GM12878 (cell line): ENCODE measurements around the gene MORC4. TPM values are rescaled to one million over a fixed set of nuclear protein-coding genes. Genes with fewer than 3 reads are reported as not detected.

ENCODE experiments used
- ATAC-seq: fragments of 200-7000 bp; cut with Tn5 transposase; 3 replicates; pipeline ENCODE4 v1.9.1; 2020; ENCODE audit warnings: mild to moderate bottlenecking, moderate library complexity
- BruUV-seq: library from RNA; stranded (reverse); fragments of 400-500 nt; replicated peaks from 2 replicates; lab custom pipeline; 2021; lab: Mats Ljungman, UMichigan
- CTCF ChIA-PET: fragments of 300-600 bp; sonication (Branson Sonifier 250); formaldehyde crosslinking; extraction: SDS; loops from one replicate; lab custom pipeline; 2021; ENCODE audit warnings: inconsistent platforms; lab: Yijun Ruan, JAX
- POLR2A ChIA-PET: fragments of 350-600 bp; formaldehyde crosslinking; extraction: SDS; loops from one replicate; lab custom pipeline; 2021; ENCODE audit warnings: inconsistent platforms; lab: Charles Lee
- RAD21 ChIA-PET: fragments of 300-600 bp; sonication (Branson Sonifier 250); formaldehyde crosslinking; loops from one replicate; lab custom pipeline; 2023; ENCODE audit warnings: antibody characterized with exemption; ENCODE audit not compliant: unreplicated experiment; lab: Charles Lee
- SMC1A ChIA-PET: fragments of 300-600 bp; sonication (Branson Sonifier 250); formaldehyde crosslinking; loops from one replicate; lab custom pipeline; 2023; ENCODE audit not compliant: unreplicated experiment, uncharacterized antibody; lab: Charles Lee
- DNase-seq: peaks from one replicate; pipeline ENCODE4 v3.0.0-alpha.2; 2011; ENCODE audit warnings: low read depth, low spot score
- FAIRE-seq: peaks from 3 replicates; lab custom pipeline; 2011; peaks lifted over from hg19 to GRCh38; lab: Jason Lieb, UNC
- H2AFZ ChIP-seq: 2 replicates; pipeline ENCODE4 v1.6.0; 2011; ENCODE audit warnings: low read depth, low read length, control low read depth; ENCODE audit not compliant: control insufficient read depth
- H3K27ac ChIP-seq: 2 replicates; pipeline ENCODE4 v1.5.1; 2011; ENCODE audit warnings: control low read depth; ENCODE audit not compliant: control insufficient read depth, insufficient read depth
- H3K27me3 ChIP-seq, 2 experiments: replicated peaks in 1 of 2; 2 replicates each; pipeline versions ENCODE4 v1.6.0 to v1.6.1; 2011; ENCODE audit warnings: low read length in 1 of 2; ENCODE audit not compliant: control insufficient read depth in 2 of 2, insufficient read depth in 2 of 2
- H3K36me3 ChIP-seq, 2 experiments: 2 replicates each; pipeline ENCODE4 v1.5.1; 2011; ENCODE audit warnings: low read length in 1 of 2; ENCODE audit not compliant: control insufficient read depth in 2 of 2, insufficient read depth in 2 of 2
- H3K4me1 ChIP-seq: 2 replicates; pipeline ENCODE4 v1.6.1; 2011; ENCODE audit warnings: mild to moderate bottlenecking, low read length, moderate library complexity, mixed read lengths; ENCODE audit not compliant: control insufficient read depth, insufficient read depth
- H3K4me2 ChIP-seq: 2 replicates; pipeline ENCODE4 v1.6.0; 2011; ENCODE audit warnings: control low read depth; ENCODE audit not compliant: control insufficient read depth, insufficient read depth
- H3K4me3 ChIP-seq: fragments of 200-600 bp; sonication (generic); 2 replicates; pipeline ENCODE4 v1.5.1; 2016
- H3K79me2 ChIP-seq: 2 replicates; pipeline ENCODE4 v1.6.0; 2011; ENCODE audit warnings: low read length; ENCODE audit not compliant: control insufficient read depth, insufficient read depth
- H3K9ac ChIP-seq: 2 replicates; pipeline ENCODE4 v1.8.0; 2011; ENCODE audit warnings: low read length, control low read depth, mixed read lengths; ENCODE audit not compliant: control insufficient read depth, insufficient read depth
- H3K9me3 ChIP-seq: replicated peaks from 3 replicates; pipeline ENCODE4 v1.5.1; 2011; ENCODE audit warnings: mild to moderate bottlenecking, low read length; ENCODE audit not compliant: control insufficient read depth, insufficient read depth
- H4K20me1 ChIP-seq: 2 replicates; pipeline ENCODE4 v1.6.0; 2011; ENCODE audit not compliant: control insufficient read depth, insufficient read depth
- EED ChIP-seq: sonication (generic); IDR thresholded peaks from 2 replicates; pipeline ENCODE4 v1.6.1; 2016; ENCODE audit warnings: antibody characterized with exemption, low read depth
- HDAC2 ChIP-seq: fragments of 200-600 bp; sonication (generic); IDR thresholded peaks from 2 replicates; pipeline ENCODE4 v1.6.1; 2017
- HDAC6 ChIP-seq: fragments of 200-600 bp; sonication (generic); IDR thresholded peaks from one replicate; pipeline ENCODE4 v1.8.0; 2017; ENCODE audit warnings: antibody characterized with exemption; ENCODE audit not compliant: unreplicated experiment
- IKZF1 ChIP-seq: fragments of 450-650 bp; conservative IDR thresholded peaks from 2 replicates; pipeline ENCODE4 v1.6.1; 2017; ENCODE audit warnings: antibody characterized with exemption, mild to moderate bottlenecking
- RAD21 ChIP-seq: IDR thresholded peaks from 2 replicates; pipeline ENCODE4 v1.6.1; 2011; ENCODE audit warnings: mild to moderate bottlenecking, low read depth, low read length, moderate library complexity; ENCODE audit not compliant: insufficient read depth
- SREBF1 ChIP-seq: IDR thresholded peaks from 2 replicates; pipeline ENCODE4 v1.6.1; 2012; ENCODE audit warnings: mild to moderate bottlenecking, low read length
- SREBF2 ChIP-seq: IDR thresholded peaks from 2 replicates; pipeline ENCODE4 v1.6.1; 2012; ENCODE audit warnings: mild to moderate bottlenecking, low read length
- STAT3 ChIP-seq: IDR thresholded peaks from 2 replicates; pipeline ENCODE4 v1.6.1; 2011; ENCODE audit warnings: low read depth, low read length, improper control_type of control experiment
- TCF7 ChIP-seq: IDR thresholded peaks from 2 replicates; pipeline ENCODE4 v1.6.1; 2014; ENCODE audit warnings: antibody characterized with exemption, borderline replicate concordance
- ZNF384 ChIP-seq: IDR thresholded peaks from 2 replicates; pipeline ENCODE4 v1.6.1; 2012; ENCODE audit warnings: low read depth, mild to moderate bottlenecking, low read length, improper control_type of control experiment, borderline replicate concordance
- ZSCAN29 ChIP-seq: fragments of 450-650 bp; IDR thresholded peaks from 2 replicates; pipeline ENCODE4 v1.6.1; 2017; ENCODE audit warnings: mild to moderate bottlenecking, moderate library complexity
- WGBS: methylation state at CpG from one replicate; pipeline ENCODE4 v1.1.6; 2016; ENCODE audit warnings: low lambda C conversion rate; ENCODE audit not compliant: insufficient replicate concordance, insufficient coverage; ENCODE audit errors: missing lambda C conversion rate; 5-methylcytosine and 5-hydroxymethylcytosine counted together
- in situ Hi-C: fragments of 300-500 bp; cut with MboI; formaldehyde crosslinking; loops from 9 replicates; pipeline ENCODE4 v1.14.3; 2018; ENCODE audit warnings: mixed read lengths
- intact Hi-C: fragments of 100-400 bp; cut with micrococcal nuclease; formaldehyde crosslinking; loops from one replicate; pipeline ENCODE4 v1.14.2; 2022; ENCODE audit not compliant: unreplicated experiment
- polyA plus RNA-seq, 11 experiments: library from polyadenylated mRNA; depleted of rRNA in 4 of 11; unstranded in 6 of 11; stranded (reverse) in 5 of 11; fragments of >200 nt; fragmentation: Nextera tagmentation in 4 of 11; fragmentation: Illumina TruSeq in 1 of 11; extraction: Ambion mirVana in 4 of 11; extraction: Trizol in 1 of 11; gene quantifications; 1 replicate in 1 of 11; 2 replicates in 10 of 11; pipeline versions ENCODE4 v1.2.1 to v1.2.3, GENCODE V29; 2011 to 2016; ENCODE audit warnings: inconsistent platforms in 2 of 11, missing spikeins in 2 of 11, low read depth in 1 of 11
- total RNA-seq, 4 experiments: library from RNA; depleted of rRNA in 3 of 4; stranded (reverse); fragments of >200 nt in 3 of 4; fragmentation: Illumina TruSeq in 1 of 4; extraction: Trizol in 1 of 4; gene quantifications; 2 replicates each; pipeline versions ENCODE4 v1.2.1 to v1.2.3, GENCODE V29; 2013 to 2021
- TF ChIP-seq, protein P1 (sequence below): fragments of 450-650 bp; IDR thresholded peaks from 2 replicates; pipeline ENCODE4 v1.6.1; 2016; ENCODE audit warnings: mild to moderate bottlenecking, moderate library complexity, borderline replicate concordance
- TF ChIP-seq, protein P2 (sequence below): fragments of 450-650 bp; IDR thresholded peaks from 2 replicates; pipeline ENCODE4 v1.6.1; 2018; ENCODE audit warnings: borderline replicate concordance, mild to moderate bottlenecking; ENCODE audit not compliant: partially characterized antibody

The MORC4 gene
- total and polyA plus RNA-seq, 10 of the 15 experiments (the other 5 are each of a cell fraction or from before 2014, with no cell fraction given): 0.03 to 0.65 (median 0.26) TPM

DNA sequence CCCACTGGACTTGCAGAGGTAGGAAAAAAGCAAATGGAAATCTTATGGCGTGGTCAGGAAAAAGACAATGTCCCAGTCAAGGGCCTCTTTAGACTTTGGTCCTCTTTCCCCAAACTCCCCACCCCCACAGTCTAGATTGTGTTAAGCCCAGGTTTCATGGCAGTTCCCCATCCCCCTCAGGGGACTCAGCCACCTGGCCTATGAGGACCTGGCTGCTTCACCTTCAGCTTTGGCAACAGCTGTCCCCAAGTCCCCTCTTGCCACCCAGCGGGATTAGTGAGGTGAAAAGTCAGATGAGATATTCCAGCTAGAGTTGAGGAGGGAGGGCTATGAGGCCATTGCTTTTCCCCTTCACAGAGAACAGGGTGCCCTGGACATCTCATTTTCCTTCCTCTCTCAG, 97.3 kb downstream of the MORC4 start:
- POLR2A ChIA-PET: no interaction called here
- RAD21 ChIA-PET: interaction anchor here (1.7 kb wide), 1 partner anchor 9 kb away, joined by 6 read pairs; no protein-coding TSS in a partner anchor
- H2AFZ ChIP-seq: no peak overlapping the region
- intact Hi-C loops: no loop called here
- TF ChIP-seq, protein P1, sequence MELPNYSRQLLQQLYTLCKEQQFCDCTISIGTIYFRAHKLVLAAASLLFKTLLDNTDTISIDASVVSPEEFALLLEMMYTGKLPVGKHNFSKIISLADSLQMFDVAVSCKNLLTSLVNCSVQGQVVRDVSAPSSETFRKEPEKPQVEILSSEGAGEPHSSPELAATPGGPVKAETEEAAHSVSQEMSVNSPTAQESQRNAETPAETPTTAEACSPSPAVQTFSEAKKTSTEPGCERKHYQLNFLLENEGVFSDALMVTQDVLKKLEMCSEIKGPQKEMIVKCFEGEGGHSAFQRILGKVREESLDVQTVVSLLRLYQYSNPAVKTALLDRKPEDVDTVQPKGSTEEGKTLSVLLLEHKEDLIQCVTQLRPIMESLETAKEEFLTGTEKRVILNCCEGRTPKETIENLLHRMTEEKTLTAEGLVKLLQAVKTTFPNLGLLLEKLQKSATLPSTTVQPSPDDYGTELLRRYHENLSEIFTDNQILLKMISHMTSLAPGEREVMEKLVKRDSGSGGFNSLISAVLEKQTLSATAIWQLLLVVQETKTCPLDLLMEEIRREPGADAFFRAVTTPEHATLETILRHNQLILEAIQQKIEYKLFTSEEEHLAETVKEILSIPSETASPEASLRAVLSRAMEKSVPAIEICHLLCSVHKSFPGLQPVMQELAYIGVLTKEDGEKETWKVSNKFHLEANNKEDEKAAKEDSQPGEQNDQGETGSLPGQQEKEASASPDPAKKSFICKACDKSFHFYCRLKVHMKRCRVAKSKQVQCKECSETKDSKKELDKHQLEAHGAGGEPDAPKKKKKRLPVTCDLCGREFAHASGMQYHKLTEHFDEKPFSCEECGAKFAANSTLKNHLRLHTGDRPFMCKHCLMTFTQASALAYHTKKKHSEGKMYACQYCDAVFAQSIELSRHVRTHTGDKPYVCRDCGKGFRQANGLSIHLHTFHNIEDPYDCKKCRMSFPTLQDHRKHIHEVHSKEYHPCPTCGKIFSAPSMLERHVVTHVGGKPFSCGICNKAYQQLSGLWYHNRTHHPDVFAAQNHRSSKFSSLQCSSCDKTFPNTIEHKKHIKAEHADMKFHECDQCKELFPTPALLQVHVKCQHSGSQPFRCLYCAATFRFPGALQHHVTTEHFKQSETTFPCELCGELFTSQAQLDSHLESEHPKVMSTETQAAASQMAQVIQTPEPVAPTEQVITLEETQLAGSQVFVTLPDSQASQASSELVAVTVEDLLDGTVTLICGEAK: no peak
- TF ChIP-seq RAD21 (no peak), IKZF1 (no peak), HDAC2 (no peak), EED (no peak), ZNF384 (no peak), TCF7 (no peak), HDAC6 (no peak), SREBF2 (no peak), ZSCAN29 (no peak), STAT3 (no peak), SREBF1 (no peak)
- TF ChIP-seq, protein P2, sequence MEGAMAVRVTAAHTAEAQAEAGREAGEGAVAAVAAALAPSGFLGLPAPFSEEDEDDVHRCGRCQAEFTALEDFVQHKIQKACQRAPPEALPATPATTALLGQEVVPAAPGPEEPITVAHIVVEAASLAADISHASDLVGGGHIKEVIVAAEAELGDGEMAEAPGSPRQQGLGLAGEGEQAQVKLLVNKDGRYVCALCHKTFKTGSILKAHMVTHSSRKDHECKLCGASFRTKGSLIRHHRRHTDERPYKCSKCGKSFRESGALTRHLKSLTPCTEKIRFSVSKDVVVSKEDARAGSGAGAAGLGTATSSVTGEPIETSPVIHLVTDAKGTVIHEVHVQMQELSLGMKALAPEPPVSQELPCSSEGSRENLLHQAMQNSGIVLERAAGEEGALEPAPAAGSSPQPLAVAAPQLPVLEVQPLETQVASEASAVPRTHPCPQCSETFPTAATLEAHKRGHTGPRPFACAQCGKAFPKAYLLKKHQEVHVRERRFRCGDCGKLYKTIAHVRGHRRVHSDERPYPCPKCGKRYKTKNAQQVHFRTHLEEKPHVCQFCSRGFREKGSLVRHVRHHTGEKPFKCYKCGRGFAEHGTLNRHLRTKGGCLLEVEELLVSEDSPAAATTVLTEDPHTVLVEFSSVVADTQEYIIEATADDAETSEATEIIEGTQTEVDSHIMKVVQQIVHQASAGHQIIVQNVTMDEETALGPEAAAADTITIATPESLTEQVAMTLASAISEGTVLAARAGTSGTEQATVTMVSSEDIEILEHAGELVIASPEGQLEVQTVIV: no peak
- TF ChIP-seq, all 136 proteins: peak for 0
- no peak for DNase-seq
- in situ Hi-C loops: no loop called here
- no peaks in the 10 kb centered on the region for H4K20me1 ChIP-seq
- no peak overlapping the region for H3K4me2 ChIP-seq
- WGBS: 16% methylated on average over 2 of the region's 2 CpGs
- H3K9ac ChIP-seq: no peak overlapping the region
- ChIA-PET SMC1A (interaction anchor here (0.8 kb wide), 1 partner anchor 12 kb away, joined by 3 read pairs; no protein-coding TSS in a partner anchor), CTCF (interaction anchor here (0.7 to 2.6 kb wide), 6 partner anchors 8 to 526 kb away, joined by 3 to 12 read pairs (median 4); no protein-coding TSS in a partner anchor)
- H3K36me3 ChIP-seq: no peaks in the 10 kb centered on the region
- no peaks in the 10 kb centered on the region for H3K79me2 ChIP-seq
- H3K4me1 ChIP-seq: no peaks in the 10 kb centered on the region
- no peak overlapping the region for H3K4me3 ChIP-seq
- BruUV-seq: no TSS peak
- ATAC-seq: no peak
- H3K27me3 ChIP-seq: no peaks in the 10 kb centered on the region
- no peak for FAIRE-seq
- H3K9me3 ChIP-seq: no peaks in the 10 kb centered on the region
- no peak overlapping the region for H3K27ac ChIP-seq
